DOHH2 (cell line): ENCODE results near the gene IGFLR1.

ENCODE experiments used
- H3F3A ChIP-seq: fragments of 200-600 bp; sonication (generic), shearing (Covaris generic); 2 replicates; pipeline ENCODE4 v1.6.0; 2016; ENCODE audit warnings: antibody characterized with exemption, mild to moderate bottlenecking; ENCODE audit not compliant: control insufficient read depth, insufficient read depth
- H3K27ac ChIP-seq: fragments of 200-600 bp; sonication (generic); 2 replicates; pipeline ENCODE4 v1.5.1; 2014; ENCODE audit warnings: low read depth, mild to moderate bottlenecking, low read length, moderate library complexity
- H3K27me3 ChIP-seq: fragments of 200-600 bp; sonication (generic); 2 replicates; pipeline ENCODE4 v1.6.1; 2014; ENCODE audit warnings: mild to moderate bottlenecking, low read length, mixed read lengths; ENCODE audit not compliant: control insufficient read depth
- H3K36me3 ChIP-seq: fragments of 200-600 bp; sonication (generic); 2 replicates; pipeline ENCODE4 v1.6.1; 2014; ENCODE audit warnings: mild to moderate bottlenecking, low read length, moderate library complexity, mixed read lengths; ENCODE audit not compliant: control insufficient read depth
- H3K4me1 ChIP-seq: fragments of 200-600 bp; sonication (generic); 2 replicates; pipeline ENCODE4 v1.6.1; 2014; ENCODE audit warnings: mild to moderate bottlenecking, low read length, mixed read lengths; ENCODE audit not compliant: control insufficient read depth
- H3K4me2 ChIP-seq: fragments of 200-600 bp; sonication (generic); 2 replicates; pipeline ENCODE4 v1.6.0; 2014; ENCODE audit warnings: mild to moderate bottlenecking, low read length, moderate library complexity
- H3K4me3 ChIP-seq: fragments of 200-600 bp; sonication (generic); 2 replicates; pipeline ENCODE4 v1.5.1; 2014; ENCODE audit warnings: mild to moderate bottlenecking, low read length, mixed read lengths
- H3K79me2 ChIP-seq: fragments of 200-600 bp; sonication (generic); 2 replicates; pipeline ENCODE4 v1.6.1; 2014; ENCODE audit warnings: mild to moderate bottlenecking, low read length, mixed read lengths; ENCODE audit not compliant: control insufficient read depth
- H3K9me2 ChIP-seq: fragments of 200-600 bp; sonication (generic); replicated peaks from 2 replicates; pipeline ENCODE4 v1.6.1; 2014; ENCODE audit warnings: mild to moderate bottlenecking, low read length, mixed read lengths; ENCODE audit not compliant: control insufficient read depth
- H3K9me3 ChIP-seq: fragments of 200-600 bp; sonication (generic); 2 replicates; pipeline ENCODE4 v1.6.1; 2014; ENCODE audit warnings: antibody characterized with exemption, low read length, mixed read lengths; ENCODE audit not compliant: control insufficient read depth, insufficient read depth
- H4K20me1 ChIP-seq: fragments of 200-600 bp; sonication (generic); 2 replicates; pipeline ENCODE4 v1.6.0; 2014; ENCODE audit warnings: low read depth, mild to moderate bottlenecking, antibody characterized with exemption, low read length, moderate library complexity; ENCODE audit not compliant: control insufficient read depth, insufficient read depth
- EZH2phosphoT487 ChIP-seq: fragments of 200-600 bp; sonication (generic); IDR thresholded peaks from 2 replicates; pipeline ENCODE4 v1.6.1; 2017; ENCODE audit warnings: borderline replicate concordance, mild to moderate bottlenecking, antibody characterized with exemption, low read length, moderate library complexity, mixed read lengths
- TF ChIP-seq, protein P1 (sequence below): fragments of 200-600 bp; sonication (generic); IDR thresholded peaks from one replicate; pipeline ENCODE4 v1.5.1; 2014; ENCODE audit warnings: antibody characterized with exemption, mild to moderate bottlenecking, low read depth, low read length; ENCODE audit not compliant: poor library complexity, severe bottlenecking

IGFLR1 gene

DNA sequence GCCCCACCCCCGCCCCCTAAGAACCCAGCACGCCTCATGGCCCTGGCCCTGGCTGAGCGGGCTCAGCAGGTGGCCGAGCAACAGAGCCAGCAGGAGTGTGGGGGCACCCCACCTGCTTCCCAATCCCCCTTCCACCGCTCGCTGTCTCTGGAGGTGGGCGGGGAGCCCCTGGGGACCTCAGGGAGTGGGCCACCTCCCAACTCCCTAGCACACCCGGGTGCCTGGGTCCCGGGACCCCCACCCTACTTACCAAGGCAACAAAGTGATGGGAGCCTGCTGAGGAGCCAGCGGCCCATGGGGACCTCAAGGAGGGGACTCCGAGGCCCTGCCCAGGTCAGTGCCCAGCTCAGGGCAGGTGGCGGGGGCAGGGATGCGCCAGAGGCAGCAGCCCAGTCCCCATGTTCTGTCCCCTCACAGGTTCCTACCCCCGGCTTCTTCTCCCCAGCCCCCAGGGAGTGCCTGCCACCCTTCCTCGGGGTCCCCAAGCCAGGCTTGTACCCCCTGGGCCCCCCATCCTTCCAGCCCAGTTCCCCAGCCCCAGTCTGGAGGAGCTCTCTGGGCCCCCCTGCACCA lies 45.1 kb upstream of the IGFLR1 start:
- Histone ChIP-seq H3K27me3 (no peaks in the 10 kb centered on the region), H3K4me3 (no peak overlapping the region), H3K4me1 (no peaks in the 10 kb centered on the region), H4K20me1 (no peaks in the 10 kb centered on the region), H3K36me3 (no peaks in the 10 kb centered on the region), H3K4me2 (no peak overlapping the region), H3F3A (no peaks in the 10 kb centered on the region), H3K79me2 (no peaks in the 10 kb centered on the region), H3K9me3 (no peaks in the 10 kb centered on the region), H3K27ac (no peak overlapping the region), H3K9me2 (no peaks in the 10 kb centered on the region)
- TF ChIP-seq, protein P1, sequence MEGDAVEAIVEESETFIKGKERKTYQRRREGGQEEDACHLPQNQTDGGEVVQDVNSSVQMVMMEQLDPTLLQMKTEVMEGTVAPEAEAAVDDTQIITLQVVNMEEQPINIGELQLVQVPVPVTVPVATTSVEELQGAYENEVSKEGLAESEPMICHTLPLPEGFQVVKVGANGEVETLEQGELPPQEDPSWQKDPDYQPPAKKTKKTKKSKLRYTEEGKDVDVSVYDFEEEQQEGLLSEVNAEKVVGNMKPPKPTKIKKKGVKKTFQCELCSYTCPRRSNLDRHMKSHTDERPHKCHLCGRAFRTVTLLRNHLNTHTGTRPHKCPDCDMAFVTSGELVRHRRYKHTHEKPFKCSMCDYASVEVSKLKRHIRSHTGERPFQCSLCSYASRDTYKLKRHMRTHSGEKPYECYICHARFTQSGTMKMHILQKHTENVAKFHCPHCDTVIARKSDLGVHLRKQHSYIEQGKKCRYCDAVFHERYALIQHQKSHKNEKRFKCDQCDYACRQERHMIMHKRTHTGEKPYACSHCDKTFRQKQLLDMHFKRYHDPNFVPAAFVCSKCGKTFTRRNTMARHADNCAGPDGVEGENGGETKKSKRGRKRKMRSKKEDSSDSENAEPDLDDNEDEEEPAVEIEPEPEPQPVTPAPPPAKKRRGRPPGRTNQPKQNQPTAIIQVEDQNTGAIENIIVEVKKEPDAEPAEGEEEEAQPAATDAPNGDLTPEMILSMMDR: no peak
- no peak for TF ChIP-seq EZH2phosphoT487

- H3K4me1 ChIP-seq: no peaks in the 10 kb centered on the region
- no peaks in the 10 kb centered on the region for H3K27me3 ChIP-seq
- no peak overlapping the region for H3K27ac ChIP-seq
- H3K36me3 ChIP-seq: no peaks in the 10 kb centered on the region
- no peak overlapping the region for H3K4me3 ChIP-seq
- TF ChIP-seq, protein P1: no peak
- no peak for TF ChIP-seq EZH2phosphoT487
- H3K4me2 ChIP-seq: no peak overlapping the region
- H3F3A ChIP-seq: no peaks in the 10 kb centered on the region
- no peaks in the 10 kb centered on the region for H3K9me3 ChIP-seq
- no peaks in the 10 kb centered on the region for H4K20me1 ChIP-seq
- no peaks in the 10 kb centered on the region for H3K9me2 ChIP-seq
- no peaks in the 10 kb centered on the region for H3K79me2 ChIP-seq
Observed at GRCh38 chr19:35786299-35787160, 44.3 kb upstream of the IGFLR1 start.

DNA sequence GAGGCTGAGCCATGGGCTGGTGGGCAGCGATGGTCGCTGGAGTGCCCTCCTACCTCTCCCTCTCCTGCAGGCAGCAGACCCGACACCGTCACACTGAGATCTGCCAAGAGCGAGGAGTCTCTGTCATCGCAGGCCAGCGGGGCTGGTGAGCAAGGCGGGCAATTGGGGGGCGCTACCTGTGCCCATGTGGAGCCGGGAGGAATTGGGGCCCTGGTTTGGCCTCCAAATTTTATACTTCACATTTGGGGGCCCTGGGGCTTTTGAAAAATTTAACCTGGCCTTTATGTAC lies 43.0 kb upstream of the IGFLR1 start:
- Histone ChIP-seq H4K20me1 (no peaks in the 10 kb centered on the region), H3F3A (no peaks in the 10 kb centered on the region), H3K36me3 (no peaks in the 10 kb centered on the region), H3K27ac (no peak overlapping the region), H3K4me3 (no peak overlapping the region), H3K79me2 (no peaks in the 10 kb centered on the region), H3K9me2 (no peaks in the 10 kb centered on the region), H3K4me1 (no peaks in the 10 kb centered on the region), H3K9me3 (no peaks in the 10 kb centered on the region), H3K27me3 (no peaks in the 10 kb centered on the region), H3K4me2 (no peak overlapping the region)
- TF ChIP-seq EZH2phosphoT487: no peak
- TF ChIP-seq, protein P1: no peak
